CD4-positive, alpha-beta T cell treated with Interleukin-21 for 1 hour (primary cell): ENCODE measurements around the gene LRRC59.
"Not testable (repeated sequence)": the region's sequence is repeated elsewhere in the genome, so short reads cannot be mapped to it uniquely, and the experiment has no call there.

ENCODE experiments used
- DNase-seq: peaks from one replicate; pipeline ENCODE4 v3.0.0-alpha.2; 2020

Gene LRRC59

GRCh38 chr17:50345432-50346312, 51.7 kb downstream of the LRRC59 start, which contains the start of gene XYLT2:
Gene XYLT2, plus strand, starts transcription at chr17:50346126. Its CDS starts 15 bp downstream, at chr17:50346141.
- peak; percentile 93 for DNase-seq

GRCh38 chr17:50344731-50345365, 52.5 kb downstream of the LRRC59 start:
- no peak for DNase-seq

- DNase-seq, result no peak
These were observed 57.9 kb downstream of the LRRC59 start for GRCh38 chr17:50339381-50339780.

GRCh38 chr17:50338645-50339044, 58.7 kb downstream of the LRRC59 start:
- DNase-seq, result no peak

GRCh38 chr17:50337956-50338355, 59.4 kb downstream of the LRRC59 start:
- DNase-seq, result no peak

- not testable (repeated sequence) for DNase-seq
These were observed 63.8 kb downstream of the LRRC59 start for GRCh38 chr17:50333291-50334057.

- DNase-seq, result no peak
These were observed 65.1 kb downstream of the LRRC59 start for GRCh38 chr17:50332196-50332595.
